H9 (cell line): ENCODE data around the gene MRPS14. TPM values are rescaled to one million over a fixed set of nuclear protein-coding genes. Genes with fewer than 3 reads are reported as not detected.
A peak's percentile ranks its signal among the peaks of the same experiment; 100 is the strongest.

Source experiments
- DNase-seq: peaks from one replicate; pipeline ENCODE4 v3.0.0-alpha.2; 2017
- H2AFZ ChIP-seq: one replicate; pipeline ENCODE4 v1.6.1; 2013; ENCODE audit warnings: mild to moderate bottlenecking, low read length, control low read depth, moderate library complexity
- H2AK5ac ChIP-seq: 2 replicates; pipeline ENCODE4 v1.6.1; 2013; ENCODE audit warnings: low read length, control low read depth, mixed read lengths; ENCODE audit not compliant: insufficient read length
- H2BK120ac ChIP-seq: one replicate; pipeline ENCODE4 v1.6.1; 2013; ENCODE audit warnings: low read depth, mild to moderate bottlenecking, low read length, control low read depth, inconsistent platforms; ENCODE audit not compliant: poor library complexity, severe bottlenecking
- H2BK12ac ChIP-seq: 2 replicates; pipeline ENCODE4 v1.6.1; 2013; ENCODE audit warnings: low read length, control low read depth, mixed read lengths, low read depth; ENCODE audit not compliant: insufficient read length
- H2BK15ac ChIP-seq: 2 replicates; pipeline ENCODE4 v1.6.1; 2013; ENCODE audit warnings: low read depth, low read length, control low read depth
- H2BK20ac ChIP-seq: one replicate; pipeline ENCODE4 v1.6.1; 2013; ENCODE audit warnings: low read depth, mild to moderate bottlenecking, low read length, control low read depth, inconsistent platforms; ENCODE audit not compliant: poor library complexity, severe bottlenecking
- H2BK5ac ChIP-seq: 2 replicates; pipeline ENCODE4 v1.6.1; 2013; ENCODE audit warnings: low read length, control low read depth, mixed read lengths; ENCODE audit not compliant: insufficient read length
- H3K14ac ChIP-seq: 2 replicates; pipeline ENCODE4 v1.6.1; 2013; ENCODE audit warnings: low read length, control low read depth; ENCODE audit not compliant: insufficient read depth
- H3K18ac ChIP-seq: 2 replicates; pipeline ENCODE4 v1.6.1; 2013; ENCODE audit warnings: low read depth, mild to moderate bottlenecking, mixed read lengths, low read length, control low read depth; ENCODE audit not compliant: insufficient read length
- H3K23ac ChIP-seq: 2 replicates; pipeline ENCODE4 v1.6.1; 2013; ENCODE audit warnings: low read length, control low read depth, mixed read lengths, low read depth; ENCODE audit not compliant: insufficient read length
- H3K23me2 ChIP-seq: 2 replicates; pipeline ENCODE4 v1.6.1; 2013; ENCODE audit warnings: low read depth, mild to moderate bottlenecking, mixed read lengths, low read length, control low read depth; ENCODE audit not compliant: insufficient read length, poor library complexity, severe bottlenecking
- H3K27ac ChIP-seq: 2 replicates; pipeline ENCODE4 v1.5.1; 2013; ENCODE audit warnings: low read length, control low read depth, mixed read lengths, low read depth; ENCODE audit not compliant: insufficient read length
- H3K27me3 ChIP-seq: 2 replicates; pipeline ENCODE4 v1.6.1; 2013; ENCODE audit warnings: low read length, control low read depth, inconsistent platforms; ENCODE audit not compliant: insufficient read depth
- H3K4ac ChIP-seq: 2 replicates; pipeline ENCODE4 v1.6.1; 2013; ENCODE audit warnings: low read depth, mild to moderate bottlenecking, control low read depth, inconsistent platforms, low read length, moderate library complexity
- H3K4me1 ChIP-seq: 2 replicates; pipeline ENCODE4 v1.6.1; 2013; ENCODE audit warnings: low read length, control low read depth, inconsistent platforms; ENCODE audit not compliant: insufficient read depth
- H3K4me2 ChIP-seq: 2 replicates; pipeline ENCODE4 v1.6.1; 2013; ENCODE audit warnings: low read length, control low read depth, mixed read lengths; ENCODE audit not compliant: insufficient read length, insufficient read depth
- H3K56ac ChIP-seq: 2 replicates; pipeline ENCODE4 v1.6.1; 2013; ENCODE audit warnings: low read depth, mild to moderate bottlenecking, mixed read lengths, low read length, control low read depth; ENCODE audit not compliant: insufficient read length
- H3K79me1 ChIP-seq: 2 replicates; pipeline ENCODE4 v1.6.1; 2013; ENCODE audit warnings: low read depth, mild to moderate bottlenecking, moderate library complexity, low read length, control low read depth, inconsistent platforms; ENCODE audit not compliant: insufficient read depth, poor library complexity, severe bottlenecking
- H3K79me2 ChIP-seq: 2 replicates; pipeline ENCODE4 v1.6.1; 2013; ENCODE audit warnings: low read length, control low read depth, inconsistent platforms; ENCODE audit not compliant: insufficient read depth
- H3K9ac ChIP-seq: 2 replicates; pipeline ENCODE4 v1.6.1; 2013; ENCODE audit warnings: low read length, control low read depth, mixed read lengths; ENCODE audit not compliant: insufficient read length; ENCODE audit errors: extremely low read depth
- H3K9me3 ChIP-seq: one replicate; pipeline ENCODE4 v1.6.1; 2013; ENCODE audit warnings: low read depth, low read length, inconsistent platforms; ENCODE audit not compliant: control insufficient read depth
- H3T11ph ChIP-seq: one replicate; pipeline ENCODE4 v1.6.1; 2013; ENCODE audit warnings: mild to moderate bottlenecking, low read length, control low read depth, inconsistent platforms
- H4K20me1 ChIP-seq: one replicate; pipeline ENCODE4 v1.6.1; 2013; ENCODE audit not compliant: control insufficient read depth, insufficient read length, insufficient read depth
- H4K5ac ChIP-seq: 2 replicates; pipeline ENCODE4 v1.6.1; 2013; ENCODE audit warnings: low read depth, mild to moderate bottlenecking, mixed read lengths, low read length, control low read depth; ENCODE audit not compliant: insufficient read length
- H4K8ac ChIP-seq: replicated peaks from 2 replicates; pipeline ENCODE4 v1.6.1; 2013; ENCODE audit warnings: low read length, control low read depth, mixed read lengths, low read depth; ENCODE audit not compliant: insufficient read length
- H4K91ac ChIP-seq: 2 replicates; pipeline ENCODE4 v1.6.1; 2013; ENCODE audit warnings: low read depth, mild to moderate bottlenecking, moderate library complexity, mixed read lengths, low read length, control low read depth; ENCODE audit not compliant: insufficient read length
- H3K27ac Mint-ChIP-seq, 3 experiments: 2 replicates in 2 of 3; 3 replicates in 1 of 3; pipeline ENCODE4 v1.8.0; 2020 to 2021; ENCODE audit warnings: mixed read lengths in 3 of 3, mild to moderate bottlenecking in 1 of 3, moderate library complexity in 1 of 3
- H3K27me3 Mint-ChIP-seq: 2 replicates; pipeline ENCODE4 v1.8.0; 2021; ENCODE audit warnings: low read depth, mild to moderate bottlenecking, moderate library complexity, mixed read lengths
- H3K36me3 Mint-ChIP-seq, 3 experiments: 2 replicates in 2 of 3; 3 replicates in 1 of 3; pipeline ENCODE4 v1.8.0; 2020 to 2021; ENCODE audit warnings: low read depth in 3 of 3, mixed read lengths in 3 of 3; ENCODE audit not compliant: insufficient read depth in 1 of 3
- H3K4me1 Mint-ChIP-seq, 2 experiments: 2 replicates each; pipeline ENCODE4 v1.8.0; 2020; ENCODE audit warnings: mixed read lengths in 2 of 2
- H3K4me3 Mint-ChIP-seq, 2 experiments: 2 replicates in 1 of 2; 3 replicates in 1 of 2; pipeline ENCODE4 v1.8.0; 2020 to 2021; ENCODE audit warnings: mild to moderate bottlenecking in 2 of 2, mixed read lengths in 2 of 2, moderate library complexity in 1 of 2
- H3K9me3 Mint-ChIP-seq, 2 experiments: 2 replicates in 1 of 2; 3 replicates in 1 of 2; pipeline ENCODE4 v1.8.0; 2020; ENCODE audit warnings: mild to moderate bottlenecking in 2 of 2, mixed read lengths in 2 of 2, moderate library complexity in 1 of 2
- CTCF ChIP-seq: fragments of 200-600 bp; sonication (generic); conservative IDR thresholded peaks from 3 replicates; pipeline ENCODE4 v1.8.0; 2021; ENCODE audit warnings: antibody characterized with exemption, mild to moderate bottlenecking
- WGBS: extraction: QIAGEN DNeasy Blood & Tissue Kit; methylation state at CpG from one replicate; pipeline ENCODE4 v1.1.7; 2013; ENCODE audit warnings: missing lambda C conversion rate, low lambda C conversion rate, mixed read lengths; ENCODE audit not compliant: insufficient read length; ENCODE audit errors: extremely low coverage; 5-methylcytosine and 5-hydroxymethylcytosine counted together
- total RNA-seq: library from RNA; stranded (reverse); gene quantifications from 2 replicates; pipeline ENCODE4 v1.2.1, GENCODE V29; 2021

The MRPS14 gene
- total RNA-seq, 1 experiment from 2014 or later = 30.6 TPM

- H3K27ac ChIP-seq = no peak overlapping the region
- H3K27me3 ChIP-seq = no peaks in the 10 kb centered on the region
- Mint-ChIP-seq H3K4me1 (peaks cover 24 to 26% of the 10 kb centered on the region in 2 experiments), H3K27ac (peak overlapping the region in 1 of 3 experiments; percentile 35; a peak in 2 of 7 replicates), H3K36me3 (no peaks in the 10 kb centered on the region), H3K9me3 (no peaks in the 10 kb centered on the region), H3K4me3 (no peak overlapping the region), H3K27me3 (no peaks in the 10 kb centered on the region)
- H2BK15ac ChIP-seq = no peak overlapping the region
- no peak overlapping the region for H3K18ac ChIP-seq
- H2AK5ac ChIP-seq = no peak overlapping the region
- no peaks in the 10 kb centered on the region for H3K23me2 ChIP-seq
- H3K56ac ChIP-seq = no peak overlapping the region
- H3K23ac ChIP-seq = no peak overlapping the region
- no peak overlapping the region for H2BK20ac ChIP-seq
- H3K9ac ChIP-seq = no peak overlapping the region
- no peaks in the 10 kb centered on the region for H3K9me3 ChIP-seq
- no peaks in the 10 kb centered on the region for H4K20me1 ChIP-seq
- H3K4me1 ChIP-seq = peaks cover 5% of the 10 kb centered on the region; the same call in 1 of the 2 replicates
- no peak overlapping the region for H4K91ac ChIP-seq
- H2BK5ac ChIP-seq = no peak overlapping the region
- H3K14ac ChIP-seq = no peak overlapping the region
- no peak overlapping the region for H3K4ac ChIP-seq
- no peak overlapping the region for H2AFZ ChIP-seq
- no peak for TF ChIP-seq CTCF
- no peaks in the 10 kb centered on the region for H3K79me2 ChIP-seq
- no peak overlapping the region for H3K4me2 ChIP-seq
- WGBS = no CpG with 5 or more reads among the region's 4 CpGs
- no peak overlapping the region for H2BK120ac ChIP-seq
- no peak overlapping the region for H4K5ac ChIP-seq
- H2BK12ac ChIP-seq = no peak overlapping the region
- no peaks in the 10 kb centered on the region for H3K79me1 ChIP-seq
- DNase-seq = no peak
- no peak overlapping the region for H3T11ph ChIP-seq
- no peak overlapping the region for H4K8ac ChIP-seq
Observed at GRCh38 chr1:175040324-175040879, 17.2 kb upstream of the MRPS14 start.
